HepG2 (cell line): ENCODE data around the gene TRMT10C. TPM values are rescaled to one million over a fixed set of nuclear protein-coding genes. Genes with fewer than 3 reads are reported as not detected.
A peak's percentile ranks its signal among the peaks of the same experiment; 100 is the strongest.

Source experiments
- GRHL1 ChIP-seq: sonication (generic); formaldehyde crosslinking; conservative IDR thresholded peaks from 2 replicates; pipeline ENCODE4 v1.8.0; 2022; ENCODE audit warnings: missing genetic modification reagents
- IRF1 ChIP-seq: sonication (generic); formaldehyde crosslinking; IDR thresholded peaks from 2 replicates; pipeline ENCODE4 v1.4.0; 2020; ENCODE audit warnings: low read depth, mild to moderate bottlenecking, missing genetic modification reagents
- NFATC3 ChIP-seq: sonication (generic); formaldehyde crosslinking; IDR thresholded peaks from 2 replicates; pipeline ENCODE4 v1.5.1; 2020; ENCODE audit warnings: mild to moderate bottlenecking, missing genetic modification reagents
- NFE2L2 ChIP-seq: fragments of 150-350 bp; IDR thresholded peaks from 2 replicates; pipeline ENCODE4 v1.6.1; 2014; ENCODE audit warnings: low read length
- NR1H2 ChIP-seq: sonication (generic); formaldehyde crosslinking; IDR thresholded peaks from 2 replicates; pipeline ENCODE4 v1.8.1; 2022; ENCODE audit warnings: low read depth, missing genetic modification reagents, borderline replicate concordance
- PCBP1 ChIP-seq: fragments of 200-400 bp; formaldehyde crosslinking; IDR thresholded peaks from 2 replicates; pipeline ENCODE4 v1.6.1; 2017; ENCODE audit warnings: mild to moderate bottlenecking, low read depth, low read length, borderline replicate concordance
- POLR2AphosphoS5 ChIP-seq: IDR thresholded peaks from 2 replicates; pipeline ENCODE4 v1.6.1; 2012; ENCODE audit warnings: low read depth, low read length
- RFX1 ChIP-seq: fragments of 450-650 bp; IDR thresholded peaks from 2 replicates; pipeline ENCODE4 v1.6.1; 2017
- RXRB ChIP-seq: IDR thresholded peaks from 2 replicates; pipeline ENCODE4 v1.6.1; 2016; ENCODE audit warnings: borderline replicate concordance, missing genetic modification reagents, missing compliant biosample characterization
- SMAD3 ChIP-seq: sonication (generic); formaldehyde crosslinking; IDR thresholded peaks from 2 replicates; pipeline ENCODE4 v1.4.0; 2020; ENCODE audit warnings: missing genetic modification reagents
- SP4 ChIP-seq: sonication (generic); formaldehyde crosslinking; IDR thresholded peaks from 2 replicates; pipeline ENCODE4 v1.8.1; 2023; ENCODE audit warnings: mild to moderate bottlenecking, missing genetic modification reagents
- TERF1 ChIP-seq: sonication (generic); formaldehyde crosslinking; IDR thresholded peaks from 2 replicates; pipeline ENCODE4 v1.8.0; 2022; ENCODE audit warnings: mild to moderate bottlenecking, missing genetic modification reagents, moderate library complexity
- U2AF2 ChIP-seq: fragments of 200-400 bp; formaldehyde crosslinking; IDR thresholded peaks from 2 replicates; pipeline ENCODE4 v1.6.1; 2017; ENCODE audit warnings: low read depth, mild to moderate bottlenecking, low read length
- XBP1 ChIP-seq: sonication (generic); formaldehyde crosslinking; IDR thresholded peaks from 2 replicates; pipeline ENCODE4 v1.5.0; 2020; ENCODE audit warnings: missing genetic modification reagents
- ZFP36L1 ChIP-seq: sonication (generic); formaldehyde crosslinking; IDR thresholded peaks from 2 replicates; pipeline ENCODE4 v1.8.0; 2022; ENCODE audit warnings: mild to moderate bottlenecking, missing genetic modification reagents, moderate library complexity
- ZNF180 ChIP-seq: sonication (generic); formaldehyde crosslinking; IDR thresholded peaks from 2 replicates; pipeline ENCODE4 v1.4.0; 2020; ENCODE audit warnings: low read depth, missing genetic modification reagents, borderline replicate concordance
- ZNF224 ChIP-seq: sonication (generic); formaldehyde crosslinking; IDR thresholded peaks from 2 replicates; pipeline ENCODE4 v1.5.0; 2020; ENCODE audit warnings: mild to moderate bottlenecking, missing genetic modification reagents
- ZNF30 ChIP-seq: sonication (generic); formaldehyde crosslinking; IDR thresholded peaks from 2 replicates; pipeline ENCODE4 v1.5.0; 2020; ENCODE audit warnings: mild to moderate bottlenecking, missing genetic modification reagents
- ZNF335 ChIP-seq: sonication (generic); formaldehyde crosslinking; IDR thresholded peaks from 2 replicates; pipeline ENCODE4 v1.4.0; 2020; ENCODE audit warnings: missing genetic modification reagents
- ZNF414 ChIP-seq: sonication (generic); formaldehyde crosslinking; IDR thresholded peaks from 2 replicates; pipeline ENCODE4 v1.5.0; 2020; ENCODE audit warnings: missing genetic modification reagents
- ZNF496 ChIP-seq: sonication (generic); formaldehyde crosslinking; IDR thresholded peaks from 2 replicates; pipeline ENCODE4 v1.8.1; 2023; ENCODE audit warnings: mild to moderate bottlenecking, moderate library complexity, missing genetic modification reagents; ENCODE audit not compliant: insufficient replicate concordance
- ZNF589 ChIP-seq: sonication (generic); formaldehyde crosslinking; conservative IDR thresholded peaks from 2 replicates; pipeline ENCODE4 v1.8.0; 2022; ENCODE audit warnings: mild to moderate bottlenecking, moderate library complexity, missing genetic modification reagents
- ZNF747 ChIP-seq: sonication (generic); formaldehyde crosslinking; IDR thresholded peaks from 2 replicates; pipeline ENCODE4 v1.8.1; 2023; ENCODE audit warnings: missing genetic modification reagents, mild to moderate bottlenecking, borderline replicate concordance
- polyA plus RNA-seq, 8 experiments: library from polyadenylated mRNA; depleted of rRNA in 3 of 8; stranded (reverse) in 7 of 8; unstranded in 1 of 8; fragments of >200 nt; fragmentation: Illumina TruSeq in 4 of 8; extraction: Trizol in 4 of 8; gene quantifications; 2 replicates each; pipeline versions ENCODE4 v1.2.1 to v1.2.3, GENCODE V29; 2011 to 2016; ENCODE audit warnings: low read depth in 4 of 8, missing spikeins in 1 of 8, mixed read lengths in 1 of 8; ENCODE audit not compliant: insufficient read depth in 1 of 8
- total RNA-seq, 5 experiments: library from RNA; depleted of rRNA; stranded (reverse); fragments of >200 nt; fragmentation: Illumina TruSeq; extraction: Trizol; gene quantifications; 2 replicates each; pipeline ENCODE4 v1.2.3, GENCODE V29; 2016; ENCODE audit warnings: low read depth in 1 of 5
- TF ChIP-seq, protein P1 (sequence below): IDR thresholded peaks from 2 replicates; pipeline ENCODE4 v1.6.1; 2012; ENCODE audit warnings: low read depth, low read length, improper control_type of control experiment

The TRMT10C gene
- total and polyA plus RNA-seq, 2 of the 13 experiments (the other 11 are each of a cell fraction or from before 2014, with no cell fraction given) = 10.8 to 39.2 TPM

- TF ChIP-seq TERF1 (CRISPR knock-in tag) = no peak
- TF ChIP-seq, protein P1, sequence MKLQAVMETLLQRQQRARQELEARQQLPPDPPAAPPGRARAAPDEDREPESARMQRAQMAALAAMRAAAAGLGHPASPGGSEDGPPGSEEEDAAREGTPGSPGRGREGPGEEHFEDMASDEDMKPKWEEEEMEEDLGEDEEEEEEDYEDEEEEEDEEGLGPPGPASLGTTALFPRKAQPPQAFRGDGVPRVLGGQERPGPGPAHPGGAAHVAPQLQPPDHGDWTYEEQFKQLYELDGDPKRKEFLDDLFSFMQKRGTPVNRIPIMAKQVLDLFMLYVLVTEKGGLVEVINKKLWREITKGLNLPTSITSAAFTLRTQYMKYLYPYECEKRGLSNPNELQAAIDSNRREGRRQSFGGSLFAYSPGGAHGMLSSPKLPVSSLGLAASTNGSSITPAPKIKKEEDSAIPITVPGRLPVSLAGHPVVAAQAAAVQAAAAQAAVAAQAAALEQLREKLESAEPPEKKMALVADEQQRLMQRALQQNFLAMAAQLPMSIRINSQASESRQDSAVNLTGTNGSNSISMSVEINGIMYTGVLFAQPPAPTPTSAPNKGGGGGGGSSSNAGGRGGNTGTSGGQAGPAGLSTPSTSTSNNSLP = peak; percentile 96
- TF ChIP-seq ZFP36L1 (CRISPR knock-in tag) = 0 out of 2 replicates have a peak, but pooled peaks have one; percentile 20
- TF ChIP-seq ZNF335 (CRISPR knock-in tag) = 0 out of 2 replicates have a peak, but pooled peaks have one; percentile 49
- no peak for TF ChIP-seq ZNF496 (CRISPR knock-in tag)
- no peak; the same call in 1 of the 2 replicates for TF ChIP-seq ZNF589 (CRISPR knock-in tag)
- 0 out of 2 replicates have a peak, but pooled peaks have one; percentile 49 for TF ChIP-seq SMAD3 (CRISPR knock-in tag)
- no peak for TF ChIP-seq NR1H2 (CRISPR knock-in tag)
- TF ChIP-seq SP4 (CRISPR knock-in tag) = peak; percentile 82
- 0 out of 2 replicates have a peak, but pooled peaks have one; percentile 38 for TF ChIP-seq ZNF747 (CRISPR knock-in tag)
- no peak for TF ChIP-seq GRHL1 (CRISPR knock-in tag)
- TF ChIP-seq NFATC3 (CRISPR knock-in tag) = no peak
- no peak for TF ChIP-seq NFE2L2
- TF ChIP-seq RFX1 = no peak
- TF ChIP-seq ZNF30 (CRISPR knock-in tag) = no peak
- TF ChIP-seq RXRB = no peak
- TF ChIP-seq PCBP1 = no peak
- TF ChIP-seq U2AF2 = no peak
- peak; percentile 91 for TF ChIP-seq POLR2AphosphoS5
- peak; percentile 11; the same call in 1 of the 2 replicates for TF ChIP-seq XBP1 (CRISPR knock-in tag)
- no peak; the same call in 1 of the 2 replicates for TF ChIP-seq ZNF414 (CRISPR knock-in tag)
- no peak for TF ChIP-seq ZNF180 (CRISPR knock-in tag)
- TF ChIP-seq IRF1 = no peak
- TF ChIP-seq ZNF224 (CRISPR knock-in tag) = no peak; the same call in 1 of the 2 replicates
These were observed 12.1 kb downstream of the TRMT10C start, which contains the start of gene PCNP (continued) for GRCh38 chr3:101573449-101574387.
